ENCODE results near the gene ATP12A.

GRCh38 chr13:24648271-24648670 lies 31.9 kb upstream of the ATP12A start:
- TF ChIP-seq SP1 (IDR thresholded peaks at IDR 0.05) (no peak), HDGF (IDR thresholded peaks at IDR 0.05; ENCODE audit: borderline replicate concordance) (no peak), NFRKB (IDR thresholded peaks at IDR 0.05) (no peak), FOXM1 (IDR thresholded peaks at IDR 0.05; ENCODE audit: borderline replicate concordance) (no peak), SUZ12 (IDR thresholded peaks at IDR 0.05) (no peak), ARNT (IDR thresholded peaks at IDR 0.05) (no peak), PKNOX1 (IDR thresholded peaks at IDR 0.05) (no peak), LEF1 (IDR thresholded peaks at IDR 0.05; ENCODE audit: borderline replicate concordance) (no peak), BHLHE40 (IDR thresholded peaks at IDR 0.05; ENCODE audit: borderline replicate concordance) (no peak)

Measured in HEK293T (cell line).